ENCODE measurements around the gene ZCCHC3. TPM values are rescaled to one million over a fixed set of nuclear protein-coding genes. Genes with fewer than 3 reads are reported as not detected.

The ZCCHC3 gene
- total and polyA plus RNA-seq, 7 experiments from 2014 or later = 5.6 to 31.9 (median 19.2) TPM

DNA sequence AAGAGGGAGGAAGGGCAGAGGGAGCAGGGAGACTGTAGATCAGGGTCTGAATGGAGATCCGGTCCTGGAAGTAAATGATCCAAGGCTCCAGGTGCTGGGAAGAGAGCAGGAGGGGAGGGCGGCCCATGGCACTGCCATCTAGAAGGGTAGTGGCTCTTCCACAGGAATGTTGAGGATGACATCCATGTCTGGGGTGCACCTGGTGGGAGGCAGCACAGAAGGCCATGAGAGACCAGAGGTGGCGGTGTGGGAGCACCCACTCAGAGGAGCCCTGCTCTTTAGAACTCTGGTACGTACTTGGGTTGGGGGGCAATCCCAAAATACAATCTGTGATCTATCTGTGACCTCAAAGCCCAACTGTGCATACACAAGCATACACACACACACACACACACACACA lies 26.3 kb upstream of the ZCCHC3 start:
- ATAC-seq (no peak), DNase-seq (no peak)
- H3K4me3 Mint-ChIP-seq = no peak overlapping the region
- H3K4me1 Mint-ChIP-seq = peaks cover 5 to 11% (median 8%) of the 10 kb centered on the region in 7 donors
- ChIA-PET CTCF (no interaction called here), POLR2A (no interaction called here)
- peaks cover 0 to 11% (median 3%) of the 10 kb centered on the region in 5 donors for H3K36me3 Mint-ChIP-seq
- intact Hi-C loops (cut with micrococcal nuclease) = no loop called here
- Histone ChIP-seq H3K27me3 (ENCODE audit: control insufficient read depth in 2 of 2, insufficient read depth in 2 of 2, low read length in 2 of 2) (no peaks in the 10 kb centered on the region), H3K4me3 (ENCODE audit: low read length) (no peak overlapping the region), H3K27ac (ENCODE audit: low read depth, low read length) (no peak overlapping the region), H3K9me3 (ENCODE audit: control insufficient read depth in 2 of 3, low read length in 3 of 3) (no peaks in the 10 kb centered on the region), H3K4me1 (ENCODE audit: control insufficient read depth in 2 of 2, insufficient read depth in 2 of 2, low read length in 2 of 2) (peaks cover 0 to 5% of the 10 kb centered on the region in 2 donors), H3K36me3 (ENCODE audit: control insufficient read depth in 2 of 3, insufficient read depth in 3 of 3, low read length in 3 of 3) (peaks cover 0 to 2% (median 0%) of the 10 kb centered on the region in 3 experiments)
- peaks cover 0 to 5% (median 0%) of the 10 kb centered on the region in 5 donors for H3K27me3 Mint-ChIP-seq
- H3K9me3 Mint-ChIP-seq = no peaks in the 10 kb centered on the region
- H3K27ac Mint-ChIP-seq = no peak overlapping the region

DNA sequence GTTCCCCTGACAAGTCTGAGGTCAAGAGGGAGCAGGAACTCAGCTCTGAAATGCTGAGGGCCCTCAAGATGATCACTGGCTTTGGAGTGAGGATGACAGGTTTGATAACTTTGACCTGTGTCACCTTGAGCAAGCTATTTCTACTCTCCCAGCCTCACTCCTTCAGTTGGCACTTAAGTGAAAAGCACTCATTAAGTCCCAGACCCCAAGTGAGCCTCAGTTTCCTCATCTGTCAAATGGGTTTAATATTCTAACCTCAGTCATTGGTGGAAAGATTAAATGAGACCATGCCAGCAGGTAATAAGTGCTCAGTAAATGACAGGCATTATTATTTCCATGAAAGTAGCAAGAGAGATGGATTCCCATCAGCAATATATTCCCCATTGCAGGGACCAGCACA lies 25.8 kb upstream of the ZCCHC3 start:
- POLR2A ChIA-PET = no interaction called here

GRCh38 chr20:272718-273117 lies 24.7 kb upstream of the ZCCHC3 start:
- peaks cover 0 to 24% (median 8%) of the 10 kb centered on the region in 5 donors for H3K36me3 Mint-ChIP-seq
- H3K9me3 Mint-ChIP-seq = no peaks in the 10 kb centered on the region
- ChIA-PET CTCF (interaction anchor here (0.9 kb wide), 1 partner anchor 57 kb away, joined by 3 read pairs; no protein-coding TSS in a partner anchor), POLR2A (no interaction called here)
- Histone ChIP-seq H3K27ac (ENCODE audit: low read depth, low read length) (no peak overlapping the region), H3K27me3 (ENCODE audit: control insufficient read depth in 2 of 2, insufficient read depth in 2 of 2, low read length in 2 of 2) (no peaks in the 10 kb centered on the region), H3K36me3 (ENCODE audit: control insufficient read depth in 2 of 3, insufficient read depth in 3 of 3, low read length in 3 of 3) (peaks cover 0 to 12% (median under 1%) of the 10 kb centered on the region in 3 experiments), H3K9me3 (ENCODE audit: control insufficient read depth in 2 of 3, low read length in 3 of 3) (no peaks in the 10 kb centered on the region), H3K4me3 (ENCODE audit: low read length) (no peak overlapping the region), H3K4me1 (ENCODE audit: control insufficient read depth in 2 of 2, insufficient read depth in 2 of 2, low read length in 2 of 2) (no peaks in the 10 kb centered on the region)
- DNase-seq = no peak
- no peak for ATAC-seq
- no peak overlapping the region for H3K4me3 Mint-ChIP-seq
- intact Hi-C loops (cut with micrococcal nuclease) = no loop called here
- no peaks in the 10 kb centered on the region for H3K27me3 Mint-ChIP-seq
- H3K27ac Mint-ChIP-seq = peak overlapping the region in 1 of 9 donors; percentile 26
- H3K4me1 Mint-ChIP-seq = no peaks in the 10 kb centered on the region

More for the DNA sequence above, 25.8 kb upstream of the ZCCHC3 start:
- ATAC-seq (no peak), DNase-seq (no peak)
- H3K27ac Mint-ChIP-seq = no peak overlapping the region
- intact Hi-C loops (cut with micrococcal nuclease) = no loop called here
- H3K4me3 ChIP-seq (ENCODE audit: low read length) = no peak overlapping the region
- no peaks in the 10 kb centered on the region for H3K9me3 ChIP-seq (ENCODE audit: control insufficient read depth in 2 of 3, low read length in 3 of 3)
- CTCF ChIA-PET = no interaction called here
- H3K27ac ChIP-seq (ENCODE audit: low read depth, low read length) = no peak overlapping the region
- no peak overlapping the region for H3K4me3 Mint-ChIP-seq
- H3K27me3 ChIP-seq (ENCODE audit: control insufficient read depth in 2 of 2, insufficient read depth in 2 of 2, low read length in 2 of 2) = no peaks in the 10 kb centered on the region
- peaks cover 2 to 7% (median 6%) of the 10 kb centered on the region in 7 donors for H3K4me1 Mint-ChIP-seq
- H3K36me3 ChIP-seq (ENCODE audit: control insufficient read depth in 2 of 3, insufficient read depth in 3 of 3, low read length in 3 of 3) = peaks cover 0 to 6% (median 0%) of the 10 kb centered on the region in 3 experiments
- H3K9me3 Mint-ChIP-seq = no peaks in the 10 kb centered on the region
- peaks cover 0 to 3% of the 10 kb centered on the region in 2 donors for H3K4me1 ChIP-seq (ENCODE audit: control insufficient read depth in 2 of 2, insufficient read depth in 2 of 2, low read length in 2 of 2)
- H3K36me3 Mint-ChIP-seq = peaks cover 0 to 16% (median 7%) of the 10 kb centered on the region in 5 donors
- H3K27me3 Mint-ChIP-seq = peaks cover 0 to 2% (median 0%) of the 10 kb centered on the region in 5 donors

DNA sequence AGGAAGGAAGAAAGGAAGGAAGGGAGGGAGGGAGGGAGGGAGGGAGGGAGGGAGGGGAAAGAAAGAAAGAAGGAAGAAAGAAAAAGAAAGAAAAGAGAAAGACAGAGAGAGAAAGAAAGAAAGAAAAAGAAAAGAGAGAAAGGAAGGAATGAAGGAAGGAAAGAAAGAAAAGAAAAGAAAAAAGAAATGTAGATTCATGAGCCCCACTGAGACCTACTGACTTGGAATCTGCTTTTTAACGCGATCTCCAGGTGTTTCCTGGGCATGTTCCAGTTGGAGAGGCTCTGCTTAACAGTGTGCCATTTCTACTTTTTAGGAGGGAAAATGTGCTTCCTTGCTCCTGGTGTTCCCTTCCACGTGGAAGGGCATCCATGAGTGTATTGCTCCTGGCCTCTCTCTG lies 23.5 kb upstream of the ZCCHC3 start:
- H3K4me3 Mint-ChIP-seq = no peak overlapping the region
- peaks cover 0 to 33% (median 10%) of the 10 kb centered on the region in 5 donors for H3K36me3 Mint-ChIP-seq
- POLR2A ChIA-PET = no interaction called here

GRCh38 chr20:275791-276190 lies 21.6 kb upstream of the ZCCHC3 start:
- no peaks in the 10 kb centered on the region for H3K27me3 ChIP-seq (ENCODE audit: control insufficient read depth in 2 of 2, insufficient read depth in 2 of 2, low read length in 2 of 2)
- POLR2A ChIA-PET = no interaction called here
- Mint-ChIP-seq H3K36me3 (peaks cover 0 to 33% (median 10%) of the 10 kb centered on the region in 5 donors), H3K9me3 (peaks cover 0 to 2% (median 0%) of the 10 kb centered on the region in 11 donors), H3K4me1 (no peaks in the 10 kb centered on the region), H3K4me3 (no peak overlapping the region), H3K27me3 (no peaks in the 10 kb centered on the region), H3K27ac (peak overlapping the region in 1 of 9 donors; percentile 23)
- ATAC-seq (no peak), DNase-seq (peak in 1 of 9 donors; percentile 13)
- peaks cover 0 to 12% (median 5%) of the 10 kb centered on the region in 3 experiments for H3K36me3 ChIP-seq (ENCODE audit: control insufficient read depth in 2 of 3, insufficient read depth in 3 of 3, low read length in 3 of 3)
- no peak overlapping the region for H3K27ac ChIP-seq (ENCODE audit: low read depth, low read length)
- CTCF ChIA-PET = interaction anchor here (0.7 kb wide), 1 partner anchor 14 kb away, joined by 3 read pairs; no protein-coding TSS in a partner anchor
- H3K4me3 ChIP-seq (ENCODE audit: low read length) = no peak overlapping the region
- intact Hi-C loops (cut with micrococcal nuclease) = no loop called here
- no peaks in the 10 kb centered on the region for H3K9me3 ChIP-seq (ENCODE audit: control insufficient read depth in 2 of 3, low read length in 3 of 3)
- H3K4me1 ChIP-seq (ENCODE audit: control insufficient read depth in 2 of 2, insufficient read depth in 2 of 2, low read length in 2 of 2) = no peaks in the 10 kb centered on the region

More for the DNA sequence above, 23.5 kb upstream of the ZCCHC3 start:
- Histone ChIP-seq H3K4me1 (ENCODE audit: control insufficient read depth in 2 of 2, insufficient read depth in 2 of 2, low read length in 2 of 2) (no peaks in the 10 kb centered on the region), H3K27ac (ENCODE audit: low read depth, low read length) (no peak overlapping the region), H3K36me3 (ENCODE audit: control insufficient read depth in 2 of 3, insufficient read depth in 3 of 3, low read length in 3 of 3) (peaks cover 0 to 12% (median 5%) of the 10 kb centered on the region in 3 experiments), H3K27me3 (ENCODE audit: control insufficient read depth in 2 of 2, insufficient read depth in 2 of 2, low read length in 2 of 2) (no peaks in the 10 kb centered on the region), H3K4me3 (ENCODE audit: low read length) (no peak overlapping the region), H3K9me3 (ENCODE audit: control insufficient read depth in 2 of 3, low read length in 3 of 3) (no peaks in the 10 kb centered on the region)
- Mint-ChIP-seq H3K27me3 (no peaks in the 10 kb centered on the region), H3K9me3 (peaks cover 0 to 2% (median 0%) of the 10 kb centered on the region in 11 donors), H3K27ac (no peak overlapping the region), H3K4me1 (no peaks in the 10 kb centered on the region)
- CTCF ChIA-PET = interaction anchor here (0.9 kb wide), 1 partner anchor 58 kb away, joined by 3 read pairs; no protein-coding TSS in a partner anchor
- intact Hi-C loops (cut with micrococcal nuclease) = no loop called here
- DNase-seq (no peak), ATAC-seq (no peak)

- Mint-ChIP-seq H3K4me3 (no peak overlapping the region), H3K36me3 (peaks cover 0 to 38% (median 10%) of the 10 kb centered on the region in 5 donors), H3K9me3 (peaks cover 0 to 2% (median 0%) of the 10 kb centered on the region in 11 donors), H3K27ac (no peak overlapping the region), H3K4me1 (peaks cover 0 to 5% (median 0%) of the 10 kb centered on the region in 7 donors), H3K27me3 (no peaks in the 10 kb centered on the region)
- no peak for ATAC-seq
- no peak for DNase-seq
- Histone ChIP-seq H3K36me3 (ENCODE audit: control insufficient read depth in 2 of 3, insufficient read depth in 3 of 3, low read length in 3 of 3) (peaks cover 0 to 12% (median 5%) of the 10 kb centered on the region in 3 experiments), H3K4me3 (ENCODE audit: low read length) (no peak overlapping the region), H3K9me3 (ENCODE audit: control insufficient read depth in 2 of 3, low read length in 3 of 3) (no peaks in the 10 kb centered on the region), H3K4me1 (ENCODE audit: control insufficient read depth in 2 of 2, insufficient read depth in 2 of 2, low read length in 2 of 2) (no peaks in the 10 kb centered on the region), H3K27ac (ENCODE audit: low read depth, low read length) (no peak overlapping the region), H3K27me3 (ENCODE audit: control insufficient read depth in 2 of 2, insufficient read depth in 2 of 2, low read length in 2 of 2) (no peaks in the 10 kb centered on the region)
- POLR2A ChIA-PET = no interaction called here
- CTCF ChIA-PET = no interaction called here
- intact Hi-C loops (cut with micrococcal nuclease) = no loop called here
These were observed 20.5 kb upstream of the ZCCHC3 start for GRCh38 chr20:276620-277495.

All from naive thymus-derived CD4-positive, alpha-beta T cell (primary cell).